Kidney capillary endothelial cell (primary cell): ENCODE results near the gene CALCOCO2.
"Not testable (repeated sequence)": the region's sequence is repeated elsewhere in the genome, so short reads cannot be mapped to it uniquely, and the experiment has no call there.

Experiments
- DNase-seq: peaks from one replicate; pipeline ENCODE4 v3.0.0-alpha.2; 2018; ENCODE audit warnings: low spot score

The CALCOCO2 gene

GRCh38 chr17:48825446-48826381 lies 5.1 kb upstream of the CALCOCO2 start:
- no peak for DNase-seq

DNA sequence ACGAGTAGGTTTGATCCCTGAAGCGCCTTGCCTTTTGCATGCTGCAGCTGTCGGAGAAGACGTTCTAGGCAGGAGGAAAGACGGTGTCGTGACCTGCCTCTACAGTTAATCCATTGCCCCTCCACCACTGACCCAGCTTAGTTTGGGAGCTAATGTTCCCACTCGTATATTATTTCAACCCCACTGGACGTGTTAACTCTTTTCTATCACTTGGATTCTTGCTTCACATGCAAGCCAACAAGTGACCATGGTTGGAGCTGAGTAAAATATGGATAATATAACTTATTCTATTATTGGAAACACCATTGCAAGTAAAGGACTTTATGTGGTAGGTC lies 681 bp downstream of the CALCOCO2 start:
- no peak for DNase-seq

DNA sequence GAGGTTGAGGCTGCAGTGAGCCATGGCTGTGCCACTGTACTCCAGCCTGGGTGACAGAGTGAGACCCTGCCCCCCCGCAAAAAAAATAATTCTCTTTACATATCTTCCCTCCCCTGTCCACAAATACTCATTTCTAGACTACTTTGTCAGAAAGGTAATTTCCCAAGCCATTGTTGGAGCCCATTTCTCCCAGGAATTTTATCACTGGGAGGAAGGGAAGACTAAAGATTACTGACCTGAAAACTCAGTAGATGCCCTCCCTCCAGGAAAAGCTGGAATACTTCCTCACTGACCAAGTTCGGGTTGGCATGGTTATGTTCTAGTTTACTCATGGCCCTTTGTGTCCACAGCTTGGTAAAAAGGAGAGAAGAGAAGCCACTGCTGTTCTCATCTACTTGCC lies 4.1 kb downstream of the CALCOCO2 start:
- DNase-seq: no peak

GRCh38 chr17:48835971-48836370 lies 5.1 kb downstream of the CALCOCO2 start:
- no peak for DNase-seq

GRCh38 chr17:48837458-48837857 lies 6.6 kb downstream of the CALCOCO2 start:
- DNase-seq: not testable (repeated sequence)

- no peak for DNase-seq
These were observed 9.6 kb downstream of the CALCOCO2 start for GRCh38 chr17:48840441-48840840.

DNA sequence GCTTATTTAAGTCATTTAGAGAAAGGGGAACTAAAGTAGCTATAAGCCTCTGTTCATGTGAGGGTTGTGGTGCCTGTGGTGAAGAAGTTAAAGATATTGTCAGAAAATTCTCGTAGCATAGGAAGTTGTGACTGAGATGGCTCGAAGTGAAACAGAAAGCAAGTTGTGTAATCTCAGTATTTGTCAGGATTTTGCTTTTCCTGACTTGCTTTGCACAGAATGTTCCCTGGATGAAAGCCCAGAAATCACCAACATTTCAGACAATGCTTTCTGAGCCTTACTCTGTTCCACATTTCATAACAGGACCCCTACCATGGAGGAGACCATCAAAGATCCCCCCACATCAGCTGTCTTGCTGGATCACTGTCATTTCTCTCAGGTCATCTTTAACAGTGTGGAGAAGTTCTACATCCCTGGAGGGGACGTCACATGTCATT lies 10.6 kb downstream of the CALCOCO2 start:
- DNase-seq: peak; percentile 39

DNA sequence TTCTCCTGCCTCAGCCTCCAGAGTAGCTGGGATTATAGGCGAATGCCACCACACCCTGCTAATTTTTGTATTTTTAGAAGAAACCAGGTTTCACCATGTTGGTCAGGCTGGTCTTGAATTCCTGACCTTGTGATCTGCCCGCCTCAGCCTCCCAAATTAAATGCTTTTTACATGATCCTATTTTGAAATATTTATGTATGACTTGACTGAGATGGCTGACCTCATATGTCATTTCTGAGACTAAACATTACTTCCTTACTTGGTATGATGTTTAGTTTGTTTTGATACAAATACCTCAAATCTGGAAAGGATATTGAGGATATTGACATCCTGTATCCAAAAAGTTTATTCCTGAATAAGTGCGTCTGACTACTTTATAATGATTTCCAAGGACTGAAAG lies 11.9 kb downstream of the CALCOCO2 start:
- DNase-seq: no peak

DNA sequence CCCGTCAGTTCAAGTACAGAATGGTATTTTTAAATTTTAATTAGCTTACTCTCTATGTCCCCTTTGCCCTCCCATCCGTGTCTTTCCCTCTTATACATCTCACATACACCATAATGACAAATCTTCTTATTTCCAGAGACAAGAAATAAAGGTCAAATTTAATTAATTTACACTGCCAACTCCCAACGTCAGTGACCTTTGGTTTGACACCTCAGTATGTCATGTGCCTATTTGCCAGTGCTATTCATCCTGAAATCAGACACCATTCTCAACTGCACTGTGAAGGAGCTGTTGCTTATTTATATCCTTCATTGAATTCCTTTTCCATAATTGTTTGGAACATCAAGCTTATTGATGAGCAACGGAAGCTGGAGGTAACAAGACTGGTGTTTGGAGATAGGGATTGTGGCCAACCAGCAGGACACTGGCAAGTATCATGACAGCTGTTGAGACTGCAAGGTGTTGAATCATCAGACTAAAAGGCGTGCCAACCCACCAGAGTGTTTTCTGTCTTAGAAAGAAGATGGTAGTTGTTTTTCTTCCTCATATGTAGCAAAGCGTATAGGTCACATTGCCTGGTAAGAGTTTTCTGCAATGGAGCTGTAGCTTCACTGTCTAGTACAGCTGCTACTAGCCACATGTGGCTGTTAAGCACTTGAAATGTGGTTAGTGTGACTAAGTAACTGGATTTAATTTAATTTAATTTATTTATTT lies 12.5 kb downstream of the CALCOCO2 start:
- DNase-seq: no peak

- DNase-seq: no peak
These were observed 20.0 kb downstream of the CALCOCO2 start for GRCh38 chr17:48850792-48851323.

GRCh38 chr17:48854774-48855476 lies 24.1 kb downstream of the CALCOCO2 start:
- DNase-seq: no peak

DNA sequence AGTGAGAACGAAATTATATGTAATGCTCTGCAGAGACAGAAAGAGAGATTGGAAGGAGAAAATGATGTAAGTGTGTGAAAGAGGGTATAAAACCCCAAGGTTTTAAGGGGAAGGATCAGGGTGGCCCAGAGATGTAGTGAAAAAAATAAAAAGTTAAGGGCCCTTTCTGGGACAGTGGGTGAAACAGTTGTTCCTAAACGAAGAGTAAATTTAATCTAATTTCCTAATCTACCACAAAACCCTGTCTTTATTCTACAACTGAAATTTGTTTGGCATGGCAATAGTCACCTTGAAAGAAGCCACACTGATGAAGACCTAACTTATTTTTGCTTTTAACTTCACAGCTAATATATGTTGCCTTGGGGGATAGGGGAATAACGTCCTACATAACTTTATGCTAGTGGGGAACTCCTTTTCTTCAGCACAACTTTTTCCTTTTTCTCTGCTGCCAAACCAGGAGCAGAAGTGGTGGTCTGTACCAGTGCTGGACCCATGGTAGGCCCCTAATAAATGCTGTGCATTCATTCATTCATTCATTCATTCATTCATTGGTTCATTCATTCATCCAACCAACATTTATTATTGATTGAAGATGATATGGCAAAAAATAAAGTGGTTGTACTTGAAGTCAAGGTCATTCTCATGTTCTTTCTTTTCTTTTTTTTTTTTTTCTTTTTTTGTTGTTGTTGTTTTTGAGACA lies 25.4 kb downstream of the CALCOCO2 start:
- DNase-seq: no peak

GRCh38 chr17:48860034-48860433 lies 29.2 kb downstream of the CALCOCO2 start:
- DNase-seq: no peak

DNA sequence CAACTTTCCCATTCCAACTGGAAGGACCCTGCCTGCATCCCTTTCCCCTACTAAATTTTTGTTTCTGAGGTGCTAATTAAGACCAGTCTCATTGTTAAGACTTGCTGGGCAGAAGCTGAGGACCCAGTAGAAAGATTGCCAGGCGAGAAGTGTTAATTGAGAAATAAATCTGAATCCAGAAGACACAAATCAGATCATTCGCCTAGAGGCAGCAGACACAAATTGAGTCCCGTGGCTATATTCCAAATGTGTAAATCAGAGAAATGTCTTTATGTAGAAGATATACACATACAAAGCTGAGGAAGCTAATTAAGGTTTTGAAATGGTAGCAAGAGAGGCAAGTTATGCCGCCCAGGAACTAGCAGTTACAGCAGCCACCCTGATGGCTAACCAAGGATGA lies 29.6 kb downstream of the CALCOCO2 start:
- DNase-seq: no peak

DNA sequence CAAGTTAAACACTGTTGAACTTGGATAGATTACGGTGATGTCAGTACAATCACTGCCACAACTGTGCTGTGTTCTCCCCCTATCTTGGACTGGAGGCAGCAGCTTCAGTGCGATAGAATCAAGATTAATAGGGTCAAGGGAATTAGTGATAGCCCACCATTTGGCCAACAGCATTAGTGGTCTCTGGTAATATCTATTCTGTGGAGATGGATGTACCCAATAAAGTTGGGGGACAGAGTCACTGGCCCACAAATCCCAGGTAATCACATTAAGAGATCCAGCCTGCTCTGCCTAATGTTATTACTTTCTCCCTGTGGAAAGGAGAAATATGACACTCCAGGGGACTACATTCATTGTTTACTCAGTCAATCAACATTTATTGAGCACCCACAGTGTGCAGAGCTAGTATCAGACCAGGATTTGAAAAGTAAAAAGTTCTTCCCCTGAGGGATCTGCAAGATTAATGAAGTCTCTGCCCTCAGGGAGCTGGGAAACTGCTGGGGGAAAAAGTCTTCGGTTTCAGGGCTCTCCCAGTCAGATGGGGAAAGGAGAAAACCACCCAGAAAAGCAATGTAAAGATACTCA lies 38.2 kb downstream of the CALCOCO2 start:
- no peak for DNase-seq

- DNase-seq: no peak
These were observed 39.0 kb downstream of the CALCOCO2 start for GRCh38 chr17:48869821-48870318.

DNA sequence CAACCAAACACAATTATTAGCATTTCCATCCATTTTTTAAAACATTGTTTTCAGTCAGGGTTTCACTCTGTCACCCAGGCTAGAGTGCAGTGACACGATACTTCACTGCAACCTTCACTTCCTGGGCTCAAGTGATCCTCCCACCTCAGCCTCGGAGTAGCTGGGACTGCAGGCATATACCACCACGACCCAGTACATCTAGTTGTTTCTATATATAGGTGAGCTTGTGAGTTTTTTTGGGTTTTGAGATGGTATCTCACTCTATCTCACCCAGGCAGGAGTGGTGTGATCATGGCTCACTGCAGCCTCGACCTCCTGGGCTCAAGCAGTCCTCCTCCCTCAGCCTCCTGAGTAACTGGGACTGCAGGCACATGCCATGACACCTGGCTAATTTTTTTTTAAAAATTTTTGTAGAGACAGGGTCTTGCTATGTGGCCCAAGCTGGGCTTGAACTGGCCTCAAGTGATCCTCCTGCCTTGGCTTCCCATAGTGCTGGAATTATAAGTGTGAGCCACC lies 40.3 kb downstream of the CALCOCO2 start:
- DNase-seq: no peak

DNA sequence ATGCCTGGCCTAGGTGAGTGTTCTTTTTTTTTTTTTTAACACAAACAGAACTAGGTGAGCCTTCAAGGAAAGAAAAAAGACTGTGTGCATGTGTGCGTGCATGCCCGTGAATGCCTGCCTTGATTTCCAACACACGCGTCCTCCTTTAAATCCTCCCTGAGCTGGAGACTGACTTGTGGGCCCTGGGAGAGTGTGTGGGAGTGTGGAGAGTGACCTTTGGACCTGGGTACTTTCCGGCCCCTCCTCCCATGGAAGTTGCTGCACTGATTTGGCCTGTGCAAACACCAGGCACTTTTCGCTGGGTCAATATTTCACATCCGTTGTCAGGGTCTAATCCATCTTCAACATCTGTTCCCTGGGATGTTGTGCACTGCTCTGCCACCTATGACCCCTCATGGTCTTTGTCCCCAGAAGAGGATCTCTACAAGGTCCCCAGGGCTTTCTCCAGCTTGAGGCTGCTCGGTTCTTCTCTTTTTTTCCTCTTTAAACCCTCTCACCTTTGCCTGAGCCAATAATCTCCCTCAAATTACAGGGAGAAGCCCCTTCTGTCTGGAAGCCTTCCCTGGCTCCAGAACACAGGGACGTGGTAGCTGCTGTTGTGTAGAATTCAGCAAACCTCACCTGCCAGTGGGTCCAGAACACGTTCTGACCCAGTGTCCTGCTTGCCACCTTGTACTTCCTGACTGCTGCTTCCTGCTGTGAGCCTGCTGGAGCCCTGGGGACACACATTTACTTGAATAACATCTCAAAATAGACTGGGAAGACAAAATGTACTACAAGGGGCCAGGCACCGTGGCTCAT lies 40.9 kb downstream of the CALCOCO2 start:
- DNase-seq: no peak

GRCh38 chr17:48872409-48872808 lies 41.6 kb downstream of the CALCOCO2 start:
- DNase-seq: not testable (repeated sequence)

GRCh38 chr17:48873209-48873608 lies 42.4 kb downstream of the CALCOCO2 start:
- DNase-seq: no peak
